Measurements from ENCODE around the gene FIBCD1. TPM values are rescaled to one million over a fixed set of nuclear protein-coding genes. Genes with fewer than 3 reads are reported as not detected.

Gene FIBCD1
- total and polyA plus RNA-seq, 2 experiments from 2014 or later, result 20.2 to 23.7 TPM

GRCh38 chr9:130981002-130981755, 42.1 kb upstream of the FIBCD1 start:
- Histone ChIP-seq H3F3A (ENCODE audit: insufficient read depth) (no peaks in the 10 kb centered on the region), H3K9me2 (ENCODE audit: insufficient read depth) (no peaks in the 10 kb centered on the region), H3K4me2 (ENCODE audit: unreplicated experiment) (no peak overlapping the region), H3K4me3 (no peak overlapping the region), H4K20me1 (ENCODE audit: insufficient read depth) (no peaks in the 10 kb centered on the region), H3K4me1 (ENCODE audit: insufficient read depth) (no peaks in the 10 kb centered on the region), H3K9ac (no peak overlapping the region), H3K27ac (no peak overlapping the region), H3K36me3 (ENCODE audit: low read depth) (no peaks in the 10 kb centered on the region), H2AFZ (no peak overlapping the region), H3K79me2 (ENCODE audit: insufficient read depth) (no peaks in the 10 kb centered on the region), H3K27me3 (replicated peaks; ENCODE audit: insufficient read depth) (peaks cover 15% of the 10 kb centered on the region; the same call in 1 of the 2 replicates), H3K9me3 (ENCODE audit: low read depth) (no peaks in the 10 kb centered on the region)
- no peak for DNase-seq
- 65 to 66% methylated on average over 10 of the region's 10 CpGs for WGBS, 2 experiments (ENCODE audit: low coverage in 1 of 2, low lambda C conversion rate in 2 of 2, missing lambda C conversion rate in 2 of 2)
- in situ Hi-C loops (cut with MboI), result no loop called here
- TF ChIP-seq EZH2 (IDR thresholded peaks at IDR 0.05; ENCODE audit: insufficient read depth, poor library complexity, severe bottlenecking) (no peak), EZH2phosphoT487 (IDR thresholded peaks at IDR 0.05; ENCODE audit: insufficient read depth, low read depth) (no peak)

DNA sequence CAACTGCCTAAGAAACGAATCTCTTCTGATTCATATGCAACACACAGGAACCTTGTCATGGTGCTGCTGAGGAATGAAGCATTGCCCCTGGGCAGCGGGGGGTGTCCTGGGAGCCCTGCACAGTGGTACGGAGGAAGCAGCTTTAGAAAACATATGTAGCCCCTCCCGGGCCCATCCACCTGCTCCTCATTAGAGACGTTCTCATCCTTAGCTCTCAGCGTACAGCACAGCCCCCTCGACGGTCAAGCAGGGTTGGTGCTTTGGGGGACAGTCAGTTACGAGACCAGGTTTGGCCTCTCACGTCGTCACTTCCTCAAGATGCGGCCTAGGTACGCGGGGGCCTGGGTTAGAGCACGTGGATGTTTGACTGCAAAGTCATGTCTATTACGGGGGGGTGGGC, 41.5 kb upstream of the FIBCD1 start:
- Histone ChIP-seq H3K27me3 (replicated peaks; ENCODE audit: insufficient read depth) (peaks cover 15% of the 10 kb centered on the region; the same call in 1 of the 2 replicates), H3K4me1 (ENCODE audit: insufficient read depth) (no peaks in the 10 kb centered on the region), H3K79me2 (ENCODE audit: insufficient read depth) (no peaks in the 10 kb centered on the region), H3K36me3 (ENCODE audit: low read depth) (no peaks in the 10 kb centered on the region), H3K9me3 (ENCODE audit: low read depth) (no peaks in the 10 kb centered on the region), H3K9ac (no peak overlapping the region), H3K4me3 (no peak overlapping the region), H3F3A (ENCODE audit: insufficient read depth) (no peaks in the 10 kb centered on the region), H4K20me1 (ENCODE audit: insufficient read depth) (no peaks in the 10 kb centered on the region), H3K4me2 (ENCODE audit: unreplicated experiment) (no peak overlapping the region), H3K9me2 (ENCODE audit: insufficient read depth) (no peaks in the 10 kb centered on the region), H2AFZ (no peak overlapping the region), H3K27ac (no peak overlapping the region)
- 54 to 57% methylated on average over 16 of the region's 16 CpGs for WGBS, 2 experiments (ENCODE audit: low coverage in 1 of 2, low lambda C conversion rate in 2 of 2, missing lambda C conversion rate in 2 of 2)
- no peak for DNase-seq
- in situ Hi-C loops (cut with MboI), result no loop called here
- no peak for TF ChIP-seq EZH2phosphoT487 (IDR thresholded peaks at IDR 0.05; ENCODE audit: insufficient read depth, low read depth)
- TF ChIP-seq EZH2 (IDR thresholded peaks at IDR 0.05; ENCODE audit: insufficient read depth, poor library complexity, severe bottlenecking), result no peak

DNA sequence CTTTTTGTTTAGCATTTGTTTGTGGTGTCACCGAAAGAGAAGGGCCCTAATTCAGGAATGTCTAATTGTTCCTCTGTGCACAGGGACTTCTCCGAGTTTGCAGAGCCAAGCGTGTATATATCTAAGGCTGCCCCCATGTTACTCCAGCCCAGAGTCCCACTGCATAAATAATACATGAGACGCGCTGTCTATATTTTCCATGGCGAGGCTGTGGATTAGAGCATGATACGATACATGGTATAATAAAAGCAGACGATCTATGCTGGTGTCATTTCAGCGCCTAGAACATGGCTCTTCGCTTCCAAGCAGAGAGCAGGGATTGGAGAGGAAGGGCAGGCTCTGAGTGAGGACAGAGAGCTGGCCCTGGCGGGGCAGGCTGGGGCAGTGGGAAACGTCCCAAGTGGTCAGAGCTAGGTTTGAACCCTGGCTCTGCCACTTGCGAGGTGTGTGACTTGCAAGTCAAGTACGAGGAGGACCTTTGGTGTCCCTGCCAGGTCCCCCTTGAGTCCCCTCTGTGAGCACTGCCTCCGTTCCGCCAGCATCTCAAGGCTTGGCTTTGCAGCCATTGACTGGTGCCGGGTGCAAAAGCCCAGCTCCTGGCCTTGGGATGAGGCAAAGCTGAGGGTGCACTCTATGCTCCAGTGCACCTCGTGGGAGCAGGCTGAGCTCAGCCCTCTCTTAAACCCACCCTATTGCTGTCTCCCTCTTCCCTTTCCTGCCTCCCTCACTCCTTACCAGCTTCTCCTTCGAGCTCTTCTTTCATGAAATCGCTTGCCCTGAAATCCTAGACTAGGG, 40.7 kb upstream of the FIBCD1 start:
- Histone ChIP-seq H3K79me2 (ENCODE audit: insufficient read depth) (no peaks in the 10 kb centered on the region), H3K9me2 (ENCODE audit: insufficient read depth) (no peaks in the 10 kb centered on the region), H2AFZ (no peak overlapping the region), H3K27me3 (replicated peaks; ENCODE audit: insufficient read depth) (peaks cover 17% of the 10 kb centered on the region), H3K4me2 (ENCODE audit: unreplicated experiment) (no peak overlapping the region), H3K36me3 (ENCODE audit: low read depth) (no peaks in the 10 kb centered on the region), H3K9me3 (ENCODE audit: low read depth) (no peaks in the 10 kb centered on the region), H3K27ac (no peak overlapping the region), H3K4me3 (no peak overlapping the region), H3K4me1 (ENCODE audit: insufficient read depth) (no peaks in the 10 kb centered on the region), H3F3A (ENCODE audit: insufficient read depth) (no peaks in the 10 kb centered on the region), H4K20me1 (ENCODE audit: insufficient read depth) (no peaks in the 10 kb centered on the region), H3K9ac (no peak overlapping the region)
- TF ChIP-seq EZH2phosphoT487 (IDR thresholded peaks at IDR 0.05; ENCODE audit: insufficient read depth, low read depth), result no peak
- no peak for TF ChIP-seq EZH2 (IDR thresholded peaks at IDR 0.05; ENCODE audit: insufficient read depth, poor library complexity, severe bottlenecking)
- DNase-seq, result no peak
- WGBS, 2 experiments (ENCODE audit: low coverage in 1 of 2, low lambda C conversion rate in 2 of 2, missing lambda C conversion rate in 2 of 2), result 77 to 83% methylated on average over 20 of the region's 20 CpGs
- in situ Hi-C loops (cut with MboI), result no loop called here

DNA sequence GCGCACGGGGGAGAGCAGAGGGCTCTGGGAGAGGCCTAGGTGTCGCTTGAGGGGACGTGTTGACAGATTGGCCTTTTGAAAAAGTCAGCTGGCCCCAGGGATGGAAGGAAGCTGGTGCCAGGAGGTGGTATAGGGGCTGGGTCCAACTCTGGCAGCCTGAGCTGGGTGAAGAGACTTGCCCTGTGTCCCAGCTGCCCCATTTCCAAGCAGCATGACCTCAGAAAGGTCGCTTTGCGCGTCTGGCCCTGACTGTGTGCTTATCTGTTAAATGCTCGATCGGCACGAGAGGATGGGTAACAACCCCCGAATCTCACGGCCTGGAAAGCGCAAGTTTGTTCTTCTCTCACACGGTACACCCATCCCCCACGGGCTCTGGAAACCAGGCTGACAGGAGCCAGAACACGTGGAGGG, 38.8 kb upstream of the FIBCD1 start:
- Histone ChIP-seq H3K9ac (no peak overlapping the region), H3K79me2 (ENCODE audit: insufficient read depth) (no peaks in the 10 kb centered on the region), H3K9me2 (ENCODE audit: insufficient read depth) (no peaks in the 10 kb centered on the region), H4K20me1 (ENCODE audit: insufficient read depth) (no peaks in the 10 kb centered on the region), H3K27me3 (replicated peaks; ENCODE audit: insufficient read depth) (peaks cover 20% of the 10 kb centered on the region), H3K4me2 (ENCODE audit: unreplicated experiment) (no peak overlapping the region), H3K36me3 (ENCODE audit: low read depth) (no peaks in the 10 kb centered on the region), H2AFZ (no peak overlapping the region), H3K4me1 (ENCODE audit: insufficient read depth) (no peaks in the 10 kb centered on the region), H3K27ac (no peak overlapping the region), H3K9me3 (ENCODE audit: low read depth) (no peaks in the 10 kb centered on the region), H3F3A (ENCODE audit: insufficient read depth) (no peaks in the 10 kb centered on the region), H3K4me3 (no peak overlapping the region)
- TF ChIP-seq EZH2phosphoT487 (IDR thresholded peaks at IDR 0.05; ENCODE audit: insufficient read depth, low read depth) (no peak), EZH2 (IDR thresholded peaks at IDR 0.05; ENCODE audit: insufficient read depth, poor library complexity, severe bottlenecking) (no peak)
- 71 to 78% methylated on average over 16 of the region's 16 CpGs for WGBS, 2 experiments (ENCODE audit: low coverage in 1 of 2, low lambda C conversion rate in 2 of 2, missing lambda C conversion rate in 2 of 2)
- in situ Hi-C loops (cut with MboI), result no loop called here
- DNase-seq, result no peak
